HEK293 (cell line): ENCODE data around the gene IKZF2.

Experiments used
- AEBP2 ChIP-seq: fragments of 450-650 bp; formaldehyde crosslinking; IDR thresholded peaks from 2 replicates; pipeline ENCODE4 v1.5.1; 2016; ENCODE audit warnings: missing biosample characterization, missing genetic modification characterization, borderline replicate concordance
- FEZF1 ChIP-seq: fragments of 450-650 bp; formaldehyde crosslinking; IDR thresholded peaks from 2 replicates; pipeline ENCODE4 v1.5.1; 2016; ENCODE audit warnings: missing biosample characterization, missing genetic modification characterization
- RBAK ChIP-seq: fragments of 450-650 bp; formaldehyde crosslinking; IDR thresholded peaks from 2 replicates; pipeline ENCODE4 v1.5.1; 2016; ENCODE audit warnings: missing biosample characterization, missing genetic modification characterization
- REST ChIP-seq: fragments of 450-650 bp; formaldehyde crosslinking; IDR thresholded peaks from 2 replicates; pipeline ENCODE4 v1.5.1; 2016; ENCODE audit warnings: missing biosample characterization, missing genetic modification characterization
- ZBTB20 ChIP-seq: fragments of 450-650 bp; formaldehyde crosslinking; IDR thresholded peaks from 2 replicates; pipeline ENCODE4 v1.5.1; 2016; ENCODE audit warnings: missing biosample characterization, missing genetic modification characterization
- ZNF248 ChIP-seq: fragments of 450-650 bp; formaldehyde crosslinking; IDR thresholded peaks from 2 replicates; pipeline ENCODE4 v1.5.1; 2017; ENCODE audit warnings: missing biosample characterization, missing genetic modification characterization
- ZNF274 ChIP-seq, 2 experiments: fragments of 200-500 bp in 1 of 2; fragments of 450-650 bp in 1 of 2; sonication (Bioruptor generic) in 1 of 2; formaldehyde crosslinking in 1 of 2; IDR thresholded peaks; 2 replicates each; pipeline versions ENCODE4 v1.5.1 to v1.6.1; 2014 to 2016; ENCODE audit warnings: borderline replicate concordance in 1 of 2, inconsistent platforms in 1 of 2, low read length in 1 of 2, missing biosample characterization in 1 of 2, missing genetic modification characterization in 1 of 2
- ZNF555 ChIP-seq: fragments of 450-650 bp; formaldehyde crosslinking; conservative IDR thresholded peaks from 2 replicates; pipeline ENCODE4 v1.5.1; 2017; ENCODE audit warnings: missing biosample characterization, mild to moderate bottlenecking, missing genetic modification characterization, inconsistent platforms
- TF ChIP-seq, protein P1 (sequence below): fragments of 450-650 bp; formaldehyde crosslinking; IDR thresholded peaks from 2 replicates; pipeline ENCODE4 v1.5.1; 2016; ENCODE audit warnings: missing biosample characterization, missing genetic modification characterization

DNA sequence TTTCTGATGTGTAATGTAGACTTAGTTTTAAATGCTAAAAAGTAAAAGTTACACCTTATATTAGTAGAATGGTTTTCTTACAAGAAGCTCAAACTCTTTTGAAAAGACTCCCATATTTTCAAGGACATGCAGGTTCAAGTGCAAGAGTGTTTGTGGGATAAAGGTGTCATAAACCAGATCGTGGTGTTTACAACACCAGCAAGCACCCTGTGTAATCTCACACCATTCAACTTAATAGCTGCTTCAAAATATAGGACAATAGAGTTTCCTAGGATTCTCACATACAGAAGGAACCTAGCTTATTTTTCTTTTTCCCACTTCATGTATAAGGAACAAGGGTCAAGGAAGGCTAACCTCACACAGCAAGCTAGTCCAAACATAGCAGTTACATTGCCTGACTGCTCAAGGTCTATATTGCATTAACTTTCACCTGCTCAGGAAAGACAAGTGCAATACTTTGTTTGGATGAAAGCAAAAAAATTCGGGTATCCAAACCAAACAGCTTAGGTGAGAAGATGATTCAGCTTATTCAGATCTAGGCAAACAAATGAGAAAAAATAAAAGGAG lies 172.3 kb downstream of the IKZF2 start:
- TF ChIP-seq ZNF274 (IDR thresholded peaks at IDR 0.05; ENCODE audit: low read length): no peak
- TF ChIP-seq ZNF274 (tag by site-specific recombination; IDR thresholded peaks at IDR 0.05; ENCODE audit: borderline replicate concordance): no peak
- TF ChIP-seq AEBP2 (tag by site-specific recombination): no peak
- no peak for TF ChIP-seq REST
- no peak for TF ChIP-seq RBAK (tag by site-specific recombination)
- no peak for TF ChIP-seq ZNF555 (tag by site-specific recombination)
- TF ChIP-seq, protein P1, sequence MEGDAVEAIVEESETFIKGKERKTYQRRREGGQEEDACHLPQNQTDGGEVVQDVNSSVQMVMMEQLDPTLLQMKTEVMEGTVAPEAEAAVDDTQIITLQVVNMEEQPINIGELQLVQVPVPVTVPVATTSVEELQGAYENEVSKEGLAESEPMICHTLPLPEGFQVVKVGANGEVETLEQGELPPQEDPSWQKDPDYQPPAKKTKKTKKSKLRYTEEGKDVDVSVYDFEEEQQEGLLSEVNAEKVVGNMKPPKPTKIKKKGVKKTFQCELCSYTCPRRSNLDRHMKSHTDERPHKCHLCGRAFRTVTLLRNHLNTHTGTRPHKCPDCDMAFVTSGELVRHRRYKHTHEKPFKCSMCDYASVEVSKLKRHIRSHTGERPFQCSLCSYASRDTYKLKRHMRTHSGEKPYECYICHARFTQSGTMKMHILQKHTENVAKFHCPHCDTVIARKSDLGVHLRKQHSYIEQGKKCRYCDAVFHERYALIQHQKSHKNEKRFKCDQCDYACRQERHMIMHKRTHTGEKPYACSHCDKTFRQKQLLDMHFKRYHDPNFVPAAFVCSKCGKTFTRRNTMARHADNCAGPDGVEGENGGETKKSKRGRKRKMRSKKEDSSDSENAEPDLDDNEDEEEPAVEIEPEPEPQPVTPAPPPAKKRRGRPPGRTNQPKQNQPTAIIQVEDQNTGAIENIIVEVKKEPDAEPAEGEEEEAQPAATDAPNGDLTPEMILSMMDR (tag by site-specific recombination): no peak
- TF ChIP-seq ZBTB20 (tag by site-specific recombination): no peak
- TF ChIP-seq FEZF1 (tag by site-specific recombination): no peak
- no peak for TF ChIP-seq ZNF248 (tag by site-specific recombination)
